K562 (cell line): ENCODE results near the gene PPFIA3. TPM values are rescaled to one million over a fixed set of nuclear protein-coding genes. Genes with fewer than 3 reads are reported as not detected.

Experiments used
- BCLAF1 ChIP-seq, 2 experiments: fragments of 450-650 bp in 1 of 2; IDR thresholded peaks; 2 replicates each; pipeline ENCODE4 v1.6.1; 2011 to 2017; ENCODE audit warnings: low read depth in 2 of 2, antibody characterized with exemption in 1 of 2, borderline replicate concordance in 1 of 2, low read length in 1 of 2, mild to moderate bottlenecking in 1 of 2, mixed read lengths in 1 of 2; ENCODE audit not compliant: control insufficient read depth in 1 of 2
- COPS2 ChIP-seq: fragments of 450-650 bp; conservative IDR thresholded peaks from 2 replicates; pipeline ENCODE4 v1.6.1; 2016; ENCODE audit warnings: mild to moderate bottlenecking, moderate library complexity
- CREB1 ChIP-seq, 2 experiments: sonication (generic) in 1 of 2; formaldehyde crosslinking in 1 of 2; IDR thresholded peaks; 2 replicates each; pipeline versions ENCODE4 v1.6.1 to v1.8.0; 2012 to 2022; ENCODE audit warnings: inconsistent platforms in 1 of 2, mild to moderate bottlenecking in 1 of 2, missing genetic modification reagents in 1 of 2, moderate library complexity in 1 of 2
- ELF1 ChIP-seq: fragments of 200-800 bp; sonication (Bioruptor generic); IDR thresholded peaks from 2 replicates; pipeline ENCODE4 v1.6.1; 2016; ENCODE audit warnings: missing genetic modification characterization, missing compliant biosample characterization
- ETV5 ChIP-seq: sonication (generic); formaldehyde crosslinking; IDR thresholded peaks from 2 replicates; pipeline ENCODE4 v1.4.0; 2020; ENCODE audit warnings: low read depth, mild to moderate bottlenecking, missing genetic modification reagents
- FOXK2 ChIP-seq, 2 experiments: fragments of 450-650 bp; IDR thresholded peaks in 1 of 2; conservative IDR thresholded peaks in 1 of 2; 2 replicates each; pipeline ENCODE4 v1.6.1; 2016; ENCODE audit warnings: low read depth in 2 of 2, mild to moderate bottlenecking in 1 of 2
- FOXP4 ChIP-seq: sonication (generic); formaldehyde crosslinking; IDR thresholded peaks from 2 replicates; pipeline ENCODE4 v1.8.0; 2022; ENCODE audit warnings: mild to moderate bottlenecking, missing genetic modification reagents, borderline replicate concordance
- GTF2F1 ChIP-seq: IDR thresholded peaks from 2 replicates; pipeline ENCODE4 v1.6.1; 2011; ENCODE audit warnings: low read depth, low read length, improper control_type of control experiment
- HNRNPUL1 ChIP-seq: fragments of 200-400 bp; formaldehyde crosslinking; IDR thresholded peaks from 2 replicates; pipeline ENCODE4 v1.6.1; 2017; ENCODE audit warnings: low read length
- NR2C2 ChIP-seq, 2 experiments: fragments of 200-800 bp in 1 of 2; sonication (Bioruptor generic) in 1 of 2; sonication (generic) in 1 of 2; formaldehyde crosslinking in 1 of 2; IDR thresholded peaks; 2 replicates each; pipeline versions ENCODE4 v1.6.1 to v1.8.0; 2016 to 2022; ENCODE audit warnings: mild to moderate bottlenecking in 1 of 2, missing compliant biosample characterization in 1 of 2, missing genetic modification characterization in 1 of 2, missing genetic modification reagents in 1 of 2
- RBM25 ChIP-seq: fragments of 200-400 bp; formaldehyde crosslinking; IDR thresholded peaks from 2 replicates; pipeline ENCODE4 v1.6.1; 2018; ENCODE audit warnings: low read length, low read depth, moderate library complexity; ENCODE audit not compliant: severe bottlenecking
- RFX5 ChIP-seq: IDR thresholded peaks from 2 replicates; pipeline ENCODE4 v1.6.1; 2011; ENCODE audit warnings: low read depth, mild to moderate bottlenecking, improper control_type of control experiment, low read length
- SMAD4 ChIP-seq: fragments of 250-450 bp; sonication (Bioruptor Pico); conservative IDR thresholded peaks from 2 replicates; pipeline ENCODE4 v1.8.0; 2021; ENCODE audit warnings: inconsistent platforms, mild to moderate bottlenecking, moderate library complexity
- TCFL5 ChIP-seq: fragments of 250-450 bp; sonication (Bioruptor Pico); conservative IDR thresholded peaks from 2 replicates; pipeline ENCODE4 v1.6.1; 2021; ENCODE audit warnings: mild to moderate bottlenecking, moderate library complexity, matching md5 sums
- TFAP4 ChIP-seq: sonication (generic); formaldehyde crosslinking; IDR thresholded peaks from 2 replicates; pipeline ENCODE4 v1.8.0; 2022; ENCODE audit warnings: missing genetic modification reagents, mild to moderate bottlenecking, moderate library complexity, borderline replicate concordance
- ZBTB33 ChIP-seq: sonication (generic); formaldehyde crosslinking; IDR thresholded peaks from 2 replicates; pipeline ENCODE4 v1.8.1; 2023; ENCODE audit warnings: mild to moderate bottlenecking, missing genetic modification reagents
- ZSCAN32 ChIP-seq: fragments of 450-650 bp; formaldehyde crosslinking; IDR thresholded peaks from 2 replicates; pipeline ENCODE4 v1.4.0; 2020; ENCODE audit warnings: mild to moderate bottlenecking, moderate library complexity
- polyA plus RNA-seq, 8 experiments: library from polyadenylated mRNA; depleted of rRNA in 4 of 8; stranded (reverse) in 5 of 8; unstranded in 3 of 8; fragments of >200 nt; fragmentation: Nextera tagmentation in 2 of 8; fragmentation: Illumina TruSeq in 1 of 8; extraction: Ambion mirVana in 2 of 8; extraction: Trizol in 1 of 8; gene quantifications; 2 replicates each; pipeline versions ENCODE4 v1.2.1 to v1.2.3, GENCODE V29; 2011 to 2014; ENCODE audit warnings: inconsistent platforms in 1 of 8, missing spikeins in 1 of 8
- total RNA-seq, 7 experiments: library from RNA; depleted of rRNA in 6 of 7; stranded (reverse); fragments of >200 nt in 6 of 7; fragmentation: Illumina TruSeq in 2 of 7; extraction: Trizol in 2 of 7; gene quantifications; 2 replicates each; pipeline versions ENCODE4 v1.2.1 to v1.2.3, GENCODE V29; 2011 to 2021; ENCODE audit warnings: low replicate concordance in 1 of 7

The PPFIA3 gene
- total and polyA plus RNA-seq, 9 of the 15 experiments (the other 6 are each of a cell fraction or from before 2014, with no cell fraction given): 0.10 to 53.0 (median 17.6) TPM

- peak; percentile 66; the same call in 1 of the 2 replicates for TF ChIP-seq NR2C2 (CRISPR knock-in tag; IDR thresholded peaks at IDR 0.05)
- peak; percentile 59 for TF ChIP-seq NR2C2 (tag; IDR thresholded peaks at IDR 0.05)
- TF ChIP-seq SMAD4 (CRISPR knock-in tag): peak; percentile 69
- peak in 1 of 2 experiments; percentile 99; a peak in 2 of 4 replicates for TF ChIP-seq FOXK2 (conservative IDR thresholded peaks at IDR 0.05 in 1 of 2, IDR thresholded peaks at IDR 0.05 in 1 of 2; ENCODE audit: low read depth in 2 of 2)
- no peak for TF ChIP-seq ZSCAN32 (CRISPR knock-in tag)
- TF ChIP-seq ZBTB33 (CRISPR knock-in tag): no peak
- no peak for TF ChIP-seq TCFL5 (CRISPR knock-in tag)
- TF ChIP-seq RBM25: no peak
- TF ChIP-seq TFAP4: peak; percentile 78
- TF ChIP-seq ETV5 (CRISPR knock-in tag): peak; percentile 40; the same call in 1 of the 2 replicates
- no peak for TF ChIP-seq RFX5
- no peak for TF ChIP-seq FOXP4 (CRISPR knock-in tag)
- TF ChIP-seq COPS2: no peak
- no peak; the same call in 1 of the 2 replicates for TF ChIP-seq CREB1 (IDR thresholded peaks at IDR 0.05)
- 0 out of 2 replicates have a peak, but pooled peaks have one; percentile 12 for TF ChIP-seq CREB1 (CRISPR knock-in tag; IDR thresholded peaks at IDR 0.05)
- TF ChIP-seq BCLAF1 (IDR thresholded peaks at IDR 0.05; ENCODE audit: borderline replicate concordance in 1 of 2, control insufficient read depth in 1 of 2, low read depth in 2 of 2, low read length in 1 of 2): peak in 1 of 2 experiments; percentile 93; a peak in 2 of 4 replicates
- TF ChIP-seq GTF2F1: no peak
- no peak for TF ChIP-seq ELF1
- TF ChIP-seq HNRNPUL1: no peak
Measured at GRCh38 chr19:49150106-49150943, 31.0 kb downstream of the PPFIA3 start (continued).
